HG03469 (cell line): ENCODE measurements around the gene TMEM87B.

ENCODE experiments used
- ATAC-seq: cut with Tn5 transposase; IDR thresholded peaks from one replicate; pipeline ENCODE4 v1.9.1; 2021; ENCODE audit warnings: mild to moderate bottlenecking, moderate library complexity, moderate number of reproducible peaks; ENCODE audit not compliant: unreplicated experiment

The TMEM87B gene

DNA sequence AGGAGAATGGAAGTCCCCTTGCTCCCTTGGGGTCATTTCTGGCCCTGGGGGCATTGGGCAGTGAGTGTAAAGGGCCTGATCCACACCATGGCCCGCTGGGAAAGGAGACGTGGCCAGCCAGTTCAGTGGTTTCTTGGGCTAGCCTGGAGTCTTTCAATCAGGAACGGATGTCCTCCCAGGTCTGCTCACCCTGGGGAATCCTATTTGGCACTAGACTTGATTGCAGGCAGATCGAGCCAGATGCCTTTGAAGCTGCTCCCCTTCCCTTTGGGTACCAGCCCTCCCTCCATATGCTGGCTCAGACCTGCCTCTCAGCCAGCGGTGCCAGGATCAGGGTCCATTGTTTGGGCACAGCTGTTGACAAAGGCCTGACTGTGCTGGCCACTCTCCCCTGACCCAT, 94.1 kb downstream of the TMEM87B start:
- ATAC-seq: no peak

DNA sequence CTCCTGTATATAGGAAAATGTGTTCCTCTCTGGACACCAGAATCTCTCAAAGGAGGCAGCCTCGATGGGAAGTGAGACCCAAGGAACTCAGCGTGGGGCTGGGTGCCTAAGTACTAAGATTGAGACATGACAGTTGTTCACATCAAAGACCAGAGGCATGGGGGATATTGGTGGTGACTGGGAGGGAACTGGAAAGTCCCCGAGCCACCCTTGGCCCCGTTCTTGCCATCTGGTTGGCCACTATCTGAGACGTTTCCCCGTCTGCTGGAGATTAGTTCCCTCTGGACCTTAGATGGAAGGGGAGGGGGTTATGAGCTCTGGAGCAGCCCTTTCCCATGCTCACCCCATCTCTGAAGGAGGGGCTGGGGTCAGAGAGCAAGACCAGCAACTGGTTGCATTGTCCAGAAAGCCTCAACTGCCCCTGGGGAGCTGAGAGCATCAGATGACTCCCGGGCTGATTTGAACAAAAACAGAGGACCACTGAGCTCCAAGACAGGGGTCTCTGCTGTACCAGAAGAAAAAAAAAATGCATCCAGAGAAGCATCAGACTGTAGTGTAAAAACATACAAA, 94.9 kb downstream of the TMEM87B start:
- no peak for ATAC-seq

DNA sequence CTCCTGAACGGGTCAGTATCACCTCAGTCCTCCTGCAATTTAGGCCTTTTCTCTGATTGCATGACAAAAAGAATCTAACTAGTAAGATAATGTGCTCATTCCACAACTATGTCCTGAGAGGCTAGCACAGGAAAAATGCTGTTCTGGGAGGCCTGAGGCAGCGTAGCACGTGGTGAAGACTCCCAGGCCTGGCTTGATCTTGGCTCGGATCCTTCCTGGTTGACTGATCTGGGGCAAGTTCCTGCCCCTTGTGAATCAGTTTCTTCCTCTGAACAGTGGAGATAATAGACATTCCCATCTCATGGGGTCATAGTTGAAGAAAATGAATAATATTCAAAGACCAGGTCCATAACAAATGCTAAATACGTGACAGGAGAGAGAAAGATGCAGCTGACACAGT, 95.4 kb downstream of the TMEM87B start:
- ATAC-seq: no peak

DNA sequence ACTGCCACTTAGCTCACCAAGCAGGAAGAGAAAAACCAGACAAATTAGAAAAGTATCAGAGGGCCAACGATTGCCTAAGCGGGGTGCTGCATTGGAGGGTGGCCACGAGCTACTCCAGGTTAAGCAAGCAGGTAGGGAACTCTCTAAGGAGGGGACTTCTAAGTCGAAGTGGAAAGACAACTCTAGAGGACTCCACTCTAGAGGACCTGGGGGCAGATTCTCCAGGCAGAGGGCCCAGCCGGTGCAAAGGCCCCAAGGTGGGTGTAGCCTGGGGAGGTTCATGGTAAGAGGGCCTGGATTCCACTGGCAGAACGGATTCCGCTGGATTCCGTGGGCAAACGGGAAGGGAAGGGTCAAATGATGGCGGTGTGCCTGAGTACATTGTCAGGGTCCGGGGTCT, 95.8 kb downstream of the TMEM87B start:
- ATAC-seq: no peak

DNA sequence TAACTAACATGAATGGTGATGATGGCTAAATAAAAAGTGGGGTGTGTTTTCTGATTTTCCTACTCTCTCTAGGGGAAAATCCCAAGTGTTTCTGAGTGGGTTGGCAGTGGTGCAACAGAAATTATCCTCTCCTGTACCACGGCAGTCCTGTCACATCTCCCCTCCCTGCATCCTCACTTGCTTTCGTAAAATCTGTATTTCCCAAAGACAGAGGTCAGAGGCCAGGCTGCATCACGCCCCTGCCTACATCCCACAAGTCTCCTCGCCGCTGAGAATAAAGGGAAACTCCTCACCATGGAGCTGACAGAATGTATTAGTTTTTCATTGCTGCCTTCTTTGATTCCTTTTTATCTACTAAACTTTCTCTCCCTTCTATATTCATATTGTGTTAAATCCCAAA, 96.2 kb downstream of the TMEM87B start:
- ATAC-seq: no peak

DNA sequence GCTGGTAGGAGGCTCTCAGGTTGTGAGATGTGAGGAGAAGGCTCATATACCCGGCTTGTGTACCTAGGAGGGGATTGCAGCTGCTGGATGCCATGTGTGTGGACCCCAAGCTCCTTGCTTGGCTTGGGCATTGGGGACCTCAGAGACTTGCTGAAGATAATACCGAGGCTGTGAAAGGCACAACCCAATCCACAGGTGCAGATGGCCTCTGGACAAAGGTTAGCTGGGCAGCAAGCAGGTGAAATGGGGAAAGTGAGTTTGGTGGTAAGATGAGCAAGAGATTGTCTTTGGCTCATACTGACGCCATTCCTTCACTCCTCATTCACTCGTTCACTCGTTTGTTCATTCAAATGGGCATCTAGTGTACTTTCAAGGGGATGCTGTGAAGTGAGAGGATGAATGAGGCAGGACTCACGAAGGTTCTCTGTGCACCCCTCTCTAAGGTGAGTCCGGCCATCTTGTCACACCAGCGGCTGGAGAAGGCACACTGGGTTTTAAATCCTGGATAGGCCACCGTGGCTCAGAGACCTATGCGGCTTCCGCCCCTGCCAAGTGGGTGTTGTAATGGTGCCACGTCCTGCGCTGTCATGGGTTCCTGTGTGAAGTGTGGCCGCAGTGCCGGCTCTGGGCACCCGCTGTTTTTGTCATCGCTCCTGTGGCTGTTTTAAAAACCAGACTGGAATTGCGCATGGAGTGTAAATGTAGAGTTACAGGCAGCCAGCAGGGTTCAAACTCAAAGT, 96.8 kb downstream of the TMEM87B start:
- ATAC-seq: no peak

DNA sequence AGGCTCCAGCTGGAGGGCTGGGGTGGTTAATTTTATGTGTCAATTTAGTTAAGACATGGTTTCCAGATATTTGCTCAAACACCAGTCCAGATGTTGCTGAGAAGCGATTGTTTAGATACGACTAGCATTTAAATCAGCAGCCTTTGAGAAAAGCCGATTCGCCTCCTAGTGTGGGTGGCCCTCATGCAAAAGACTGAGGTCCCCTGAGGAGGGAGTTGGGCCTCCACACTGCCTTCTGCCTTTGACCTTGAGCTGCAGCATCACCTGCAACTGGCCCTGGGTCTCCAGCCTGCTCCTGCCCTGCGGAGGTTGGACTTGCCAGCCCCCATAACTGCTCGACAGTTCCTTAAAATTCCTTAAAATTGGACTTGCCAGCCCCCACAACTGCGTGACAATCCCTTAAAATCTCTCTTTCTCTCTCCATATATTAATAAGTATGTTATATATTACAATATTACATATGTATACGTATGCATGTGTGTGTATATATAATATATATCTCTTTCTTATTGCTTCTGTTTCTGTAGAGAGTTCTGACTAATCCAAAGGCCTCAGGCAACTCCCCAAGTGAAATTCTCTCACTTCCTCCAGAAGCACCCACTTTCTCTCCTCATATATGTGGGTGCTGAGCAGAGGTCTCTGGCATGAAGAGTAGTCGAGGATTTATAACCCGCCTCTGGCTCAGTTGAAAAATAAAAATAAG, 97.6 kb downstream of the TMEM87B start:
- no peak for ATAC-seq

DNA sequence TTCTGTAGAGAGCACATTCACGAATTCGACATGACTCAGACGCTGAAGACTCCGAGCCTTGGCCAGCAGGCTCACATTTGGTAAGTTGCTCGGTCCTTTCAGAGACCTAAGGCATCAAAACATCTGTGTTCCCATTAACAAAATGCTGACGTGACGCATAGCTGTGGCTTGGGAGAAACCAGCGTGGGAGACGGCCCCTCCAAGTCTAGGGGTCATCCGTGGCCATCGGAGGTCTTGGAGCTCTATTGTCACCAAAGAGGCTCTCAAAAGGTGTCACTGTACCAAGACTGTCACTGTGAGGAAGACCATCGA, 98.1 kb downstream of the TMEM87B start:
- ATAC-seq: no peak

DNA sequence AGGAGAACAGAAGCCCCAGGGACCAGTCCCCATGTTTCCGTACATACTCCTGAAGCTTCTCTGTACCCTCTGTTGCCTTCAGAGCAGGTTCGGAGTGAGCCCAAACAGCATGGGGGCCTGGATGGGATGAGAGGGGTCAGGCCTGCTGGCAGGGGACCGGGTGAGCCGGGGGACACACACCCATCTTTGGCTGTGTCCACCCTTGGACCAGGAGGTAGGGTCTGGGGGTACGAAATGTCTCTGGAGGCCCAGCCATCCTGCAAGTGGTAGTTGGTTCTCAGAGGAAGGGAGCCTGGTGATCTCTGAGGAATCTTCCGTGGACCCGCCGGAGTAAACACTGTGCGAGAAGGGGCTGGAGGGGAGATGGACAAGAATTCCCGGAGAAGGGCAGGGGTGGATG, 98.4 kb downstream of the TMEM87B start:
- ATAC-seq: no peak

DNA sequence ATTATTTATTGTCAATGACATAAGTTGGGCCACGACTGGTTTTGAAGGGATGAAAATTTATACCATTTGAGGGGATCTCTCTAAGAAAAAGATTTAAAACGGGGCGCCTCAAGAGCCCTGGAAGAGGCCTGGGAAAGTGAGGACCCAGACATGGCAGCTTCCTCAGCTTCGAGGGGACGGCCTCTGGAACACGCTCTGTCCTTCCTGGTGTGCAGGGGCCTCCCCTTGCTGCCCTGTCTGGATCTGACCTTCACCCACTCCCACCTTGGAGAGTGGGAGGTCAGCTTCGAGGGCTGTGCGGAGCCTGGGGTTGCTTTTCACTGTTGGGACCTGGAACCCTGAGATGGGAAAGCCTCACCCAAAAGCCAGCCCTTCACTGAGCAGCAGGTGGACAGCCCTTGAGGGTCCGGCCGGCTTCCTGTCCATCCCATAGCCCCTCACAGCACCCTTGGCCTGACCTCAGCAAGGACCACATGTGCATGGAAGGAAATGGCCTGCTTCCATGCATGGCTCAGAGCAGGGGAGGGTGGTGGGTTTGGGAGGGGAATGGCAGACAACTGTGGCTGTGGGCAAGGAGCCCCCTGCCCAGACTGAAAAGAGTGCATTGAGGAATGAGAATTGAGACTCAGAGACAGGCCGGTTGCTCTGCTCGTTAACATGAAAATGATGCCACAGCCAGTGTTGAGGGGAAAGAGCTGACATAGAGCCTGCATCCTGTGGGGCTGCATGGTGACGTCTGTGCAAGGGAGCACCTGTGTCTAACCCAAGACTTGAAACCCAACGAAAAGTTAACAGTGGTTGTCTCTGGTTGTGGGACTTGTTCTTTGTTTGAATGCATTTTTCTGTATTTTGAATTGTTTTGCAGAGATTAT, 99.4 kb downstream of the TMEM87B start:
- no peak for ATAC-seq

DNA sequence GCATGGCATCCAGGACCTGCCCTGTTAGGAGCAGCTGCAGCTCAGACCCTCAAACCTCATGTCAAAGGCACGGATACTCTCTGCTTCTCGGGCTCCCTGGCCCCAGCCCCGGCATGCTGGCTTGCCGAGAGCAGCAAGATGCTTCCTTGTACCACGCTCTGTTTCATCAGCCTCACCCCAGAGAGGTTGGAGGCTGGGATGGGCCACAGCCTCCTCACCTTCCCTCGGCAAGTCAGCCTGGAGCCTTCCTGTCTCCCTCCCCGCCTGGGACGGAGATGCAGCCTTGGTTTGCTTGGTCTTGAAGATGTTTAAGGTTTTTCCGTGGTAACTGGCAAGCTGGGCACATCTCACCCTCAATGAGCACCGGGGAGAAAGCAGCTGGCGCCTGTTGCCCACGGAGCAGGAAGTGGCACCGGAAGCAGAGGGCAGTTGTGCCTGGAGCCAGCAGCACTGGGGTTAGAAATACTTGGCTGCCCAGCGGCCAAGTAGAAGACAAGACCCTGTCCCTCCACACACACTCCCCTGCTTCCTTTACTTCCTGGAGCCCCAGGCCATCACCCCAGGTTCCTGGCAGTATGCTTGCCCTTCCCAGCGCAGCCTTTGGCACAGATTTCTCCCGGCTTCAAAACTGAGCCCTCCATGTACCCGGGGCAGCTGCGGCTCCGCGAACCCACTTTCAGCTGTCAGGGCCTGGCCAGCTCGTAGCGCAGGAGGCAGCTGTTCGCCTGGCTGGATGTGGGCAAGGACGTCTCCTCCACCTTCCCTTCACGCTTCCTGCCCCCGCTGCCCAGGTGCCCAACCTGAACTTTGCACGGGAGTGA, 100.5 kb downstream of the TMEM87B start:
- ATAC-seq: no peak

DNA sequence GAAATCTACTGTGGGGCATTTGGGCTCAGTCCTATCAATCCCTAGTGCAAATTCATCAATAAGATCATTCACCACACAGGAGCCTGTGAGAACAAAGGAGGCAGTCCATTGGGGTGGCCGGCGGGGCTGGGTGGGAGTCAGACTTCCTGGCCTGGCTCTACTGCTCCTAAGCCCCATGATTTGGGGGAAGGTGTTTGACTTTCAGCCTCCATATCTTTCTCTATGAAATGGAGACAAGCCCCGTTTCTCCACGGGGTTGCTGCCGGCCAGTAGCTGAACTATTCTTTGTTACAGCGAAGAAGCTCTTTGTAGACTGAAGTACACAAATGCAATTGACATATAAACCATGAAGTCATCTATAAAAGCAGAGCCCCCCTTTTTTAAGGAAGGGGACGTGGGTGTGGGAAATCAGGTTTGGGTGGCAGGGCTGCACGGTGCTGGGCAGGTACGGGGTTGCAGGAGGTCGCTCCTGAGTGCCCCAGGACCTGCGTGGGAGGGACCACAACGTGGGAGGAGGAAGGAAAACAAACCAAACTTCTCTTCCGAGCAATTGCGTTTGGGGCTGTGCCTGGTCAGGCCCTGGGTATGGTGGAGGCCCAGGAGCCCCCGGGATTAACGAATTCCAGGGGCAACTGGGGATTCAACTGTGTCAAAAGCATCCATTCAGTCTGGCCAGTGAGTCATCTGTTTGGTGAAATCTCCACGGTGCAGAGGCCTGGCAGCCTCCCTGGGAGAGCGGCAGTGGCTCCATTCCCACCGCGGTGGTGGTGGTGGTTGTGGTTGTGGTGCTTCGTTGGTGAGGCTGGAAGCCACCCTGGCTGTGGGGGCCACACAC, 101.3 kb downstream of the TMEM87B start:
- ATAC-seq: no peak

DNA sequence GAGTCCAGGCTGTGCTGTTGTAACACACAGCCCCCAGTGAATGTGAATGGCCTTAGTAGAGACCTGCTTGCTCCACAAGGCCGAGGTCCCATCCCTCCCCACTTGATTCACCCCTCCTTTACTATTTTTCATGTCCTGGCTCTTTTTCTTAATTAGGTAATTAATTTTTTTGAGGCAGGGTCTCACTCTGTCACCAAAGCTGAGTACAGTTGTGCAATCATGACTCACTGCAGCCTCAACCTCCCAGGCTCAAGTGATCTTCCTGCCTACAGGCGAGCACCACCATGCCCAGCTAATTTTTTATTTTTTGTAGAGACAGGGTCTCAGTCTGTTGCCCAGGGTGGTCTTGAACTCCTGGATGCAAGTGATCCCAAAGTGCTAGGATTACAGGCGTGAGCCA, 102.4 kb downstream of the TMEM87B start:
- ATAC-seq: no peak

DNA sequence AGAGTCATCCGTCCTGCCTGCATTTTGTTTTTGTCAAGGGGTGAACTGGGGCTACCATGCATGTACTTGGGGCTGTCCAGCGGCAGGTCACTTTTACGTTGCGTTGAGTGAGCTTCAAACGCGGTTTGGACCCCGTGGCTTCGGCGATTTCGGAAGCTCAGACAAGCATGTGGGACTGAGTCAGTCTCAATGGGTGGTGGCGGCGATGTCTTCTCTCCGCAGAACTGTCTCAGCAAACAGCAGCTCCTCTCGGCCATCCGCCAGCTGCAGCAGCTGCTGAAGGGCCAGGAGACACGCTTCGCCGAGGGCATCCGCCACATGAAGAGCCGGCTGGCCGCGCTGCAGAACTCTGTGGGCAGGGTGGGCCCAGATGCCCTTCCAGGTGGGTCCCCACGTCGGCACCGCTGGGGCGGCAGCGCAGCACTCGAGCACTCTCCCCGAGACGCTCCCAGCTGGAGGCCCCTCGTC, 104.4 kb downstream of the TMEM87B start:
- no peak for ATAC-seq

DNA sequence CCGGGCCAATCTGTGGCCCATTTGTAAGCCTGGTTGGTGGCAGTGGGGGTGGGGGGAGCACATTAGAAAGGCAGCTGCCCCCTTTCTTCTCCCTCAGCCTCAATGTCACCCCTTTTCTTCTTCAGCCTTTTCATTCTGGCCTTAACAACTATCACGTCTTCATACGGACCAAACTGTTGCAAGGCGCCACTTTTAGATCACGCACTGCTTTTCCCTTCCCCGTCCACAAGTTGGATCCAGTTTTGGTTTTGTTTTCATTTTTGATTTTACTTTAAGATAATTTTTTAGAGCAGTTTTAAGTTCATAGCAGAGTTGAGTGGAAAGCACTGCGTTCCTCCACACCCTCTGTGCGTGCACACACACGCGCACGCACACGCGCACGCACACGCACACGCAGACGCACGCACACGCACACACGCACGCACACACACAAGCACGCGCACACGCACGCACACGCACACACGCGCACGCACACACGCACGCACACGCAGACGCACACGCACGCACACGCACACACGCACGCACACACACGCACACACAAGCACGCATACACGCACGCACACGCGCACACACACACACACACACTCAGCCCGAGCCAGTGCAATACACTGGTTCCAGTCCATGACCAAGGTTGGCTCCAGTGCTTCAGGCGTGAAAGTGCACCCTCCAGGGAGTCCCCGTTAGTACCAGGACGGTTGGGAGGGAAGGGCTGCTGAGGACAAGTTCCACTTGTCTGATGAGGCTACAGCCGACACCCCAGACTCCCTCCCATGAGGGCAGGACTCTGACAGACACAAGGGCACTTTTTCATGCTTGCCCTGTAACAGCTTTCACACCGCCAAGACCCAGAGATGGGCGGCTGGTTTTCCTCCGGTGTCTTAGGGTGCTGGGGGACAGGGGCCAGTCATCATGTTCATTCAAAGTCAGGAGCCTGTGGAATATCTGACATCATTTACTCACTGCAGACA, 105.5 kb downstream of the TMEM87B start:
- no peak for ATAC-seq

DNA sequence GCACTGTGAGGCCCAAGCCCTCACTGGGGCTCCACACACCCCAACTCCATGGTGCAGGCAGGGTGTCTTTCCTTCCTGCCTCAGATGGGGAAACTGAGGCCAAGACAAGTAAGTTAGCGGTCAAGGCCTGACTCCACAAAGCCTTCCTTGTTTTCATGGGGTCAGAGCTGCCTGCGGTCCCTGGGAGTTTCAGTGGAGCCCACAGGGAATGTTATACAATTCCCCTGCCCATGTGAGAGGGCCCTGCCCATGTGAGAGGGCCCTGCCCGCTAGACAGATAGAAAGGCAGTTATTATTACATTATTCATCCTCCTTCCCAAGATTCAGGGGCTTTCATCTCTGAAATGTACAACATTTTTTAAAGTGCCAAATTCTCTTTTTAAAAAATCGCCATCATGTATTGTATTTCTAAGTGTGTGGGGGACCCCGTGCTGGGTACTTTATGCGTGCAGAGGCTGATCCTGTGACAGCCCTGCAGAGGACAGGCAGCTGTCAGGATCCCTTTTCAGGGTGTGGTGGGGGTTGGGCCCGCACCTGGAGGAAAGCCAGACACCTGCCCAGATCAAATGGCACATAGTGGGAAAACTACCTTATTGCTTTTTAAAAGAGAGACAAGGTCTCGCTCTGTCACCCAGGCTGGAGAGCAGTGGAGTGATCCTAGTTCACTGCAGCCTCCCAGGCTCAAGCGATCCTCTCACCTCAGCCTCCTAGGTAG, 106.5 kb downstream of the TMEM87B start:
- no peak for ATAC-seq

DNA sequence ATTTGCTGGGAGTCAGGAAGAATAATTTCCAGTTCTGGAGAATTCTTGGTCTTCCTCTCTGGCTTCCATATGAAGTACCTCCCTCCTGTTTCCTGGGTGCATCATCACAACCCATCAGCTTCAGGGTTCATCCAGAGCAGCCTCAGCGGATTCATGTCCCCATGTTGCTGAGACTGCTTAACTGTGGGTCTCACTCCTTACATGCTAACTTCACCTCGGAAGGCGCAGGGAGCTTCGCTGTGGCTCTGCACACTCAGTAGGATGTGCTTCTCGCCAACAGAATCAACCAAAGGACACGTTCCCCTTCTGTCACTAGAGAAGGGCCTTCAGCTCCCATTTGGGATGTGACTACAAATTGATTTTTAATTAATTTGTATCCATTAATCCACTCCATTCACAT, 107.3 kb downstream of the TMEM87B start:
- no peak for ATAC-seq

DNA sequence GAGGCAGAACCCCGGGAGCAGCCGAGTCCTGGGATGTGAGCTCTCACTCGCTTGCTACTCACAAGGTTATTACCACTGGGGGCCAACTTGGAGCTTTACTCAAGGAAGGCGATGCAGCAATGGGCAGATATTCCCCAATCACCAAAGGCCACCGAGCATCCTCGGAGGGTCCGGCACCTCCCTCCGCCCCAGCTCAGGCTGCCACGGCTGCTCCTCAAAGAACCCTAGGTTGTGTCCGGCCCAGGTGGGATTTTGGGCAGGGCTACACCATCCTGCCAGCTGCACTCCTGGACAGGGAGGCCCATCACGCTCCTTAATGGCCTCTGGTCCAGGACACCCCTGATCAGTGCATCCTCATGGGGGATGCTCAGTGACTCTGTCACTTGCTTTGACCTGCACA, 107.9 kb downstream of the TMEM87B start:
- no peak for ATAC-seq
